HepG2 (cell line): ENCODE results near the gene STIMATE. TPM values are rescaled to one million over a fixed set of nuclear protein-coding genes. Genes with fewer than 3 reads are reported as not detected.

ENCODE experiments used
- CHD4 ChIP-seq: fragments of 200-600 bp; sonication (generic); IDR thresholded peaks from 2 replicates; pipeline ENCODE4 v1.7.0; 2017; ENCODE audit warnings: mild to moderate bottlenecking, low read length, borderline replicate concordance
- NCOR1 ChIP-seq: fragments of 200-600 bp; sonication (generic); IDR thresholded peaks from 2 replicates; pipeline ENCODE4 v1.7.0; 2017; ENCODE audit warnings: antibody characterized with exemption, low read length, borderline replicate concordance
- NKX3-1 ChIP-seq: sonication (generic); formaldehyde crosslinking; IDR thresholded peaks from 2 replicates; pipeline ENCODE4 v1.5.0; 2020; ENCODE audit warnings: missing genetic modification reagents
- NR2F6 ChIP-seq, 2 experiments: IDR thresholded peaks; 2 replicates each; pipeline ENCODE4 v1.6.1; 2016; ENCODE audit warnings: antibody characterized with exemption in 1 of 2, mild to moderate bottlenecking in 1 of 2
- PRPF4 ChIP-seq: fragments of 200-400 bp; formaldehyde crosslinking; IDR thresholded peaks from 2 replicates; pipeline ENCODE4 v1.6.1; 2016; ENCODE audit warnings: low read length, low read depth; ENCODE audit not compliant: poor library complexity, severe bottlenecking
- TP53 ChIP-seq: sonication (generic); formaldehyde crosslinking; conservative IDR thresholded peaks from 2 replicates; pipeline ENCODE4 v1.4.0; 2020; ENCODE audit warnings: missing genetic modification reagents
- ZBTB8A ChIP-seq: sonication (generic); formaldehyde crosslinking; IDR thresholded peaks from 2 replicates; pipeline ENCODE4 v1.4.0; 2020; ENCODE audit warnings: mild to moderate bottlenecking, low read depth, missing genetic modification reagents, borderline replicate concordance
- ZC3H13 ChIP-seq: sonication (generic); formaldehyde crosslinking; IDR thresholded peaks from 2 replicates; pipeline ENCODE4 v1.8.1; 2023; ENCODE audit warnings: mild to moderate bottlenecking, missing genetic modification reagents, moderate library complexity
- ZFP41 ChIP-seq: sonication (generic); formaldehyde crosslinking; IDR thresholded peaks from 2 replicates; pipeline ENCODE4 v1.4.0; 2020; ENCODE audit warnings: mild to moderate bottlenecking, missing genetic modification reagents, borderline replicate concordance
- ZFP82 ChIP-seq: sonication (generic); formaldehyde crosslinking; IDR thresholded peaks from 2 replicates; pipeline ENCODE4 v1.5.1; 2020; ENCODE audit warnings: mild to moderate bottlenecking, missing genetic modification reagents, borderline replicate concordance
- ZNF12 ChIP-seq: sonication (generic); formaldehyde crosslinking; IDR thresholded peaks from 2 replicates; pipeline ENCODE4 v1.5.0; 2020; ENCODE audit warnings: missing genetic modification reagents
- ZNF205 ChIP-seq: IDR thresholded peaks from 2 replicates; pipeline ENCODE4 v1.6.1; 2018; ENCODE audit warnings: missing biosample characterization, missing genetic modification reagents
- ZNF775 ChIP-seq: sonication (generic); formaldehyde crosslinking; IDR thresholded peaks from 2 replicates; pipeline ENCODE4 v1.4.0; 2020; ENCODE audit warnings: missing genetic modification reagents, mild to moderate bottlenecking, moderate library complexity, borderline replicate concordance
- ZNF83 ChIP-seq: sonication (generic); formaldehyde crosslinking; IDR thresholded peaks from 2 replicates; pipeline ENCODE4 v1.4.0; 2020; ENCODE audit warnings: missing genetic modification reagents, mild to moderate bottlenecking, borderline replicate concordance
- polyA plus RNA-seq, 8 experiments: library from polyadenylated mRNA; depleted of rRNA in 3 of 8; stranded (reverse) in 7 of 8; unstranded in 1 of 8; fragments of >200 nt; fragmentation: Illumina TruSeq in 4 of 8; extraction: Trizol in 4 of 8; gene quantifications; 2 replicates each; pipeline versions ENCODE4 v1.2.1 to v1.2.3, GENCODE V29; 2011 to 2016; ENCODE audit warnings: low read depth in 4 of 8, missing spikeins in 1 of 8, mixed read lengths in 1 of 8; ENCODE audit not compliant: insufficient read depth in 1 of 8
- total RNA-seq, 5 experiments: library from RNA; depleted of rRNA; stranded (reverse); fragments of >200 nt; fragmentation: Illumina TruSeq; extraction: Trizol; gene quantifications; 2 replicates each; pipeline ENCODE4 v1.2.3, GENCODE V29; 2016; ENCODE audit warnings: low read depth in 1 of 5
- TF ChIP-seq, protein P1 (sequence below): IDR thresholded peaks from 2 replicates; pipeline ENCODE4 v1.6.1; 2018; ENCODE audit warnings: missing genetic modification reagents, mild to moderate bottlenecking, missing compliant biosample characterization
- TF ChIP-seq, protein P2 (sequence below): sonication (generic); formaldehyde crosslinking; IDR thresholded peaks from 2 replicates; pipeline ENCODE4 v1.8.1; 2023; ENCODE audit warnings: mild to moderate bottlenecking, missing genetic modification reagents
- TF ChIP-seq, protein P3 (sequence below): sonication (generic); formaldehyde crosslinking; IDR thresholded peaks from 2 replicates; pipeline ENCODE4 v1.8.0; 2022; ENCODE audit warnings: mild to moderate bottlenecking, missing genetic modification reagents, borderline replicate concordance
- TF ChIP-seq, protein P4 (sequence below): sonication (generic); formaldehyde crosslinking; IDR thresholded peaks from 2 replicates; pipeline ENCODE4 v1.5.0; 2020; ENCODE audit warnings: mild to moderate bottlenecking, missing genetic modification reagents, moderate library complexity
- TF ChIP-seq, protein P5 (sequence below): sonication (generic); formaldehyde crosslinking; IDR thresholded peaks from 2 replicates; pipeline ENCODE4 v1.5.0; 2020; ENCODE audit warnings: missing genetic modification reagents

The STIMATE gene
- total and polyA plus RNA-seq, 2 of the 13 experiments (the other 11 are each of a cell fraction or from before 2014, with no cell fraction given) = 5.7 to 11.7 TPM

DNA sequence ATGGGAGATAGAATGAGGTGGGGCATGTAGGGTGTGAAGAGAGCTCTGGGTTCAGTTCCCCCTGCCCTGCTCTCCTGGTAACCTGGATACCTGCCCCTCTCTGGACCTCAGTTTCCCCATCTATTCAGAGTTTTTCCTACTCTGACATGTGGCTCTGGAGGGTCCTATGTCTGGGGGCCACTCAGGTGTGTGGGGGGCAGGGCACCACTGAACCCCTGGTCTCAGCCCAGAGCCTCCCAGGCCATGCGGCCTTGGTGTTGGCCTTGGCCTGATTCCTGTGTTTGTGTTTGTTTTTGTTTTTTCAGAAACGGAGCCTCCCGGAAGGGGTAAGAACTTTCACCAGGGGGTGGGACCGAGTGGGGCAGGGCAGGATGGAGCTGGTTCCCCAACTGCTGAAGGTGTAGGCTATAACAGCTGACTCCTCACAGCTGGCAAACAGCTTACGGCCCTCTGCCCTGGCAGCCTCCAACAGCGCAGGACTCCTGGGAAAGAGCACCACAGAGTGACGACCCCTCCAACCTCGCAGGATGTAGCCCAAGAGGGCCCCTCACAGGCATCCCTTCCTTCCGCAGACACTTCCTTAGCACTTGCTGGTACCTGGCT lies 101.9 kb downstream of the STIMATE start (continued):
- TF ChIP-seq ZNF12 (CRISPR knock-in tag) = no peak
- TF ChIP-seq TP53 = no peak
- no peak for TF ChIP-seq NKX3-1 (CRISPR knock-in tag)
- TF ChIP-seq PRPF4 = no peak
- TF ChIP-seq ZC3H13 (CRISPR knock-in tag) = no peak
- TF ChIP-seq ZNF83 (CRISPR knock-in tag) = no peak
- no peak for TF ChIP-seq CHD4
- TF ChIP-seq, protein P1, sequence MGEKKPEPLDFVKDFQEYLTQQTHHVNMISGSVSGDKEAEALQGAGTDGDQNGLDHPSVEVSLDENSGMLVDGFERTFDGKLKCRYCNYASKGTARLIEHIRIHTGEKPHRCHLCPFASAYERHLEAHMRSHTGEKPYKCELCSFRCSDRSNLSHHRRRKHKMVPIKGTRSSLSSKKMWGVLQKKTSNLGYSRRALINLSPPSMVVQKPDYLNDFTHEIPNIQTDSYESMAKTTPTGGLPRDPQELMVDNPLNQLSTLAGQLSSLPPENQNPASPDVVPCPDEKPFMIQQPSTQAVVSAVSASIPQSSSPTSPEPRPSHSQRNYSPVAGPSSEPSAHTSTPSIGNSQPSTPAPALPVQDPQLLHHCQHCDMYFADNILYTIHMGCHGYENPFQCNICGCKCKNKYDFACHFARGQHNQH (CRISPR knock-in tag) = peak; percentile 68; the same call in 1 of the 2 replicates
- no peak for TF ChIP-seq ZFP82
- TF ChIP-seq, protein P2, sequence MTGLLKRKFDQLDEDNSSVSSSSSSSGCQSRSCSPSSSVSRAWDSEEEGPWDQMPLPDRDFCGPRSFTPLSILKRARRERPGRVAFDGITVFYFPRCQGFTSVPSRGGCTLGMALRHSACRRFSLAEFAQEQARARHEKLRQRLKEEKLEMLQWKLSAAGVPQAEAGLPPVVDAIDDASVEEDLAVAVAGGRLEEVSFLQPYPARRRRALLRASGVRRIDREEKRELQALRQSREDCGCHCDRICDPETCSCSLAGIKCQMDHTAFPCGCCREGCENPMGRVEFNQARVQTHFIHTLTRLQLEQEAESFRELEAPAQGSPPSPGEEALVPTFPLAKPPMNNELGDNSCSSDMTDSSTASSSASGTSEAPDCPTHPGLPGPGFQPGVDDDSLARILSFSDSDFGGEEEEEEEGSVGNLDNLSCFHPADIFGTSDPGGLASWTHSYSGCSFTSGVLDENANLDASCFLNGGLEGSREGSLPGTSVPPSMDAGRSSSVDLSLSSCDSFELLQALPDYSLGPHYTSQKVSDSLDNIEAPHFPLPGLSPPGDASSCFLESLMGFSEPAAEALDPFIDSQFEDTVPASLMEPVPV (CRISPR knock-in tag) = no peak
- no peak for TF ChIP-seq ZFP41 (CRISPR knock-in tag)
- no peak for TF ChIP-seq ZBTB8A (CRISPR knock-in tag)
- 0 out of 2 replicates have a peak, but pooled peaks have one; percentile 50 for TF ChIP-seq ZNF775 (CRISPR knock-in tag)
- peak; percentile 73 for TF ChIP-seq ZNF205 (CRISPR knock-in tag)
- TF ChIP-seq, protein P3, sequence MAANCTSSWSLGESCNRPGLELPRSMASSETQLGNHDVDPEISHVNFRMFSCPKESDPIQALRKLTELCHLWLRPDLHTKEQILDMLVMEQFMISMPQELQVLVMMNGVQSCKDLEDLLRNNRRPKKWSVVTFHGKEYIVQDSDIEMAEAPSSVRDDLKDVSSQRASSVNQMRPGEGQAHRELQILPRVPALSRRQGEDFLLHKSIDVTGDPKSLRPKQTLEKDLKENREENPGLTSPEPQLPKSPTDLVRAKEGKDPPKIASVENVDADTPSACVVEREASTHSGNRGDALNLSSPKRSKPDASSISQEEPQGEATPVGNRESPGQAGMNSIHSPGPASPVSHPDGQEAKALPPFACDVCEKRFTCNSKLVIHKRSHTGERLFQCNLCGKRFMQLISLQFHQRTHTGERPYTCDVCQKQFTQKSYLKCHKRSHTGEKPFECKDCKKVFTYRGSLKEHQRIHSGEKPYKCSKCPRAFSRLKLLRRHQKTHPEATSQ (CRISPR knock-in tag) = no peak
- peak; percentile 75 for TF ChIP-seq NR2F6 (IDR thresholded peaks at IDR 0.05)
- TF ChIP-seq NR2F6 (CRISPR knock-in tag; IDR thresholded peaks at IDR 0.05) = peak; percentile 88
- TF ChIP-seq, protein P4, sequence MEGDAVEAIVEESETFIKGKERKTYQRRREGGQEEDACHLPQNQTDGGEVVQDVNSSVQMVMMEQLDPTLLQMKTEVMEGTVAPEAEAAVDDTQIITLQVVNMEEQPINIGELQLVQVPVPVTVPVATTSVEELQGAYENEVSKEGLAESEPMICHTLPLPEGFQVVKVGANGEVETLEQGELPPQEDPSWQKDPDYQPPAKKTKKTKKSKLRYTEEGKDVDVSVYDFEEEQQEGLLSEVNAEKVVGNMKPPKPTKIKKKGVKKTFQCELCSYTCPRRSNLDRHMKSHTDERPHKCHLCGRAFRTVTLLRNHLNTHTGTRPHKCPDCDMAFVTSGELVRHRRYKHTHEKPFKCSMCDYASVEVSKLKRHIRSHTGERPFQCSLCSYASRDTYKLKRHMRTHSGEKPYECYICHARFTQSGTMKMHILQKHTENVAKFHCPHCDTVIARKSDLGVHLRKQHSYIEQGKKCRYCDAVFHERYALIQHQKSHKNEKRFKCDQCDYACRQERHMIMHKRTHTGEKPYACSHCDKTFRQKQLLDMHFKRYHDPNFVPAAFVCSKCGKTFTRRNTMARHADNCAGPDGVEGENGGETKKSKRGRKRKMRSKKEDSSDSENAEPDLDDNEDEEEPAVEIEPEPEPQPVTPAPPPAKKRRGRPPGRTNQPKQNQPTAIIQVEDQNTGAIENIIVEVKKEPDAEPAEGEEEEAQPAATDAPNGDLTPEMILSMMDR (CRISPR knock-in tag) = no peak
- TF ChIP-seq NCOR1 = peak; percentile 65; the same call in 1 of the 2 replicates
- TF ChIP-seq, protein P5, sequence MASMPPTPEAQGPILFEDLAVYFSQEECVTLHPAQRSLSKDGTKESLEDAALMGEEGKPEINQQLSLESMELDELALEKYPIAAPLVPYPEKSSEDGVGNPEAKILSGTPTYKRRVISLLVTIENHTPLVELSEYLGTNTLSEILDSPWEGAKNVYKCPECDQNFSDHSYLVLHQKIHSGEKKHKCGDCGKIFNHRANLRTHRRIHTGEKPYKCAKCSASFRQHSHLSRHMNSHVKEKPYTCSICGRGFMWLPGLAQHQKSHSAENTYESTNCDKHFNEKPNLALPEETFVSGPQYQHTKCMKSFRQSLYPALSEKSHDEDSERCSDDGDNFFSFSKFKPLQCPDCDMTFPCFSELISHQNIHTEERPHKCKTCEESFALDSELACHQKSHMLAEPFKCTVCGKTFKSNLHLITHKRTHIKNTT (CRISPR knock-in tag) = no peak
